Neutrophil (primary cell): ENCODE results near the gene NPPB.
"Not testable (repeated sequence)": the region's sequence is repeated elsewhere in the genome, so short reads cannot be mapped to it uniquely, and the experiment has no call there.

Experiments
- H3K27ac ChIP-seq: fragments of 200-600 bp; sonication (generic); 2 replicates; pipeline ENCODE4 v1.5.1; 2016; ENCODE audit warnings: mild to moderate bottlenecking, moderate library complexity
- H3K27me3 ChIP-seq: fragments of 200-600 bp; sonication (generic); 2 replicates; pipeline ENCODE4 v1.6.0; 2016; ENCODE audit warnings: mild to moderate bottlenecking
- H3K36me3 ChIP-seq: fragments of 200-600 bp; sonication (generic); 2 replicates; pipeline ENCODE4 v1.5.1; 2017
- H3K4me1 ChIP-seq, 2 experiments: fragments of 200-600 bp in 1 of 2; sonication (generic) in 1 of 2; 1 replicate in 1 of 2; 2 replicates in 1 of 2; pipeline versions ENCODE4 v1.5.1 to v1.6.1; 2013 to 2016; ENCODE audit warnings: low read depth in 1 of 2, low read length in 1 of 2, mild to moderate bottlenecking in 1 of 2, moderate library complexity in 1 of 2; ENCODE audit not compliant: control insufficient read depth in 1 of 2, insufficient read depth in 1 of 2
- H3K4me3 ChIP-seq, 2 experiments: fragments of 200-600 bp in 1 of 2; sonication (generic) in 1 of 2; 1 replicate in 1 of 2; 2 replicates in 1 of 2; pipeline ENCODE4 v1.5.1; 2013 to 2016; ENCODE audit warnings: low read depth in 1 of 2, low read length in 1 of 2, mild to moderate bottlenecking in 1 of 2, moderate library complexity in 1 of 2
- H3K9me3 ChIP-seq: fragments of 200-600 bp; sonication (generic); 2 replicates; pipeline ENCODE4 v1.5.1; 2016
- CTCF ChIP-seq: fragments of 200-600 bp; sonication (generic); IDR thresholded peaks from 2 replicates; pipeline ENCODE4 v1.5.1; 2016; ENCODE audit warnings: antibody characterized with exemption

The NPPB gene

DNA sequence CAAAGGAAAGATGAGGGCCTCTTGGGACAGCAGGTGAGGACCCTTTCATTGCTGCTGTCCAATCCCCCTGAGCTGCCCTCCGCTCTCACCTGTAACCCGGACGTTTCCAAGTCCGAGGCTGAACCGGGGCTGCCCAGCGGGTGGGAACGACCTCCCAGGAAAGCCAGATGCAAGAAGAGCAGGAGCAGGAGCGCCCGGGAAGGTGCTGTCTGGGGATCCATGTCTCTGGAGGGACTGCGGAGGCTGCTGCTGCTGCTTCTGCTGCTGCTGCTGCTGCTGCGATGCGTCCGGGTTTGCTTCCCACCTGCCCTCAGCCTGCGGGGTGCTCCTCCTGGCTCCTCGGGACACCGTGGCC is at the start of gene NPPB:
TSS of gene NPPB (minus strand) at position 333 of the 355 bp plus-strand sequence. CDS start at position 221, 112 bp downstream.
- no peaks in the 10 kb centered on the region for H3K36me3 ChIP-seq
- peaks cover 70% of the 10 kb centered on the region for H3K27me3 ChIP-seq
- H3K4me1 ChIP-seq, result no peaks in the 10 kb centered on the region
- no peak within 1 kb of the TSS for H3K27ac ChIP-seq
- no peaks in the 10 kb centered on the region for H3K9me3 ChIP-seq
- no peak within 1 kb of the TSS for H3K4me3 ChIP-seq
- TF ChIP-seq CTCF, result no peak

DNA sequence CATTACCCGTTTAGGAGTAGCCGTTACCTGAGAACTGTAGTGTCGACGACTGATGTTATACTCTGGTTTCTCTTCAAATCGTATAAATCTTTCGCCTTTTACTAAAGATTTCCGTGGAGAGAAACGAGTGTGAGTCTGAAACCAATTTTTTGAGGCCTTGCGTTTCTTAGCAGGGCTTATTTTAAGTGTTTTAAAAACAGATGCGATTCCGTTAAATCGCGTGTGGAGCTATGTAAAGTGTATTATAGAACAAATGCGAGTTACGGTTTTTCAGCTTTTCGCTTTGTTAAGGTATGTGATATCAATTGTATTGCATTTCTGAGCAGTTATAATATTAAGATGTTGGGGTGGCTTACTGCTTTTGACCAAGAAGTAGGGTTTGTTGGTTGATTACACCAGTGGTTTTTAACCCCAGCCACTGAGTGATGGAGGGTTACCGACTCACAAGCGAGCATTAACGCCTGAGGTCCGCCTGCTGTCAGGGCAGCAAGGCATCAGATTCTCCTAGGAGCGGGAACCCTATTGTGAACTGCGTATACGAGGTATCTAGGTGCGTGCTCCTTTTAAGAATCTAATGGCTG is 49.4 kb upstream of the NPPB start:
- Histone ChIP-seq H3K4me3 (peak overlapping the region; percentile 64 to 80), H3K27me3 (no peaks in the 10 kb centered on the region), H3K9me3 (no peaks in the 10 kb centered on the region), H3K27ac (peak overlapping the region; percentile 95), H3K4me1 (peaks cover 16 to 21% of the 10 kb centered on the region in 2 experiments), H3K36me3 (no peaks in the 10 kb centered on the region)
- no peak for TF ChIP-seq CTCF

DNA sequence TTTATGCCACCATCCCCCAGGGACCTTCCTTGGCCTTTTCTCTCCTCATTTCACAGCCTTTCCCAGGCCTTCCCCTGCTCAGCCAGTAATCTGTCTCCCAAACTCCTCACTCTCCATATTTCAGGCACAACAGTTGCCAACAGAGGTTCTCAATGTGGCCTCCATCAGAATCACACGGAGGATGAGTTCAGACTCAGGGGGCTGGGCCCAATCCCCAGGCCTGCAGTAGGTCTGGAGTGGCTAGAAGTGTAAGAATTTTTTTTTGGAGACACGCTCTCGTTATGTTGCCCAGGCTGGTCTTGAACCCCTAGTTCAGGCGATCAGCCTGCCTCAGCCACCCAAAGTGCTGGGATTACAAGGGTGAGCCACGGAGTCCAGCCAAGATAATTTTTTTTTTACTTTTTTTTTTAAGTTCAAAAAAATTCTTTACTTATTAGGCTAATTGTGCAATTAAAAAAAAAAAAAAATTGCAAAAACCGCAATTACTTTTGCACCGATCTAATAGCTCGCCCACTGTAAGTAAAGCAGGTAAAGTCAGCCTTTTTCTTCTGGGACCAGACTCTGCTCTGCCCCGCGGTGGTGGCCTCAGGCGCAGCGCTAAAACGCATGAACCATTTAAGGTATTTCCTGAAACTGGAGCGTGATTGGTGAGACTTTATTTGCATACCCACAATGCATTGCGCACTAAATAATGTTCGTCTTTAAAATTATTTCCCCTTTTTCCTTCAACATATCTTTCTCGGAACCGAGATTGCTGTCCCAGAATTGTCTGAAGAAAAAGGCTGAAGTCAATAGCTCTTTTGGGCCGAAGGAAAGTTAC is 48.7 kb upstream of the NPPB start:
- Histone ChIP-seq H3K27ac (peak overlapping the region; percentile 95), H3K9me3 (no peaks in the 10 kb centered on the region), H3K27me3 (peaks cover under 1% of the 10 kb centered on the region), H3K36me3 (no peaks in the 10 kb centered on the region), H3K4me1 (peaks cover 16 to 21% of the 10 kb centered on the region in 2 experiments), H3K4me3 (peak overlapping the region; percentile 64 to 80)
- peak; percentile 96 for TF ChIP-seq CTCF

- H3K27me3 ChIP-seq, result peaks cover 4% of the 10 kb centered on the region
- H3K4me1 ChIP-seq, result peaks cover 16 to 21% of the 10 kb centered on the region in 2 experiments
- no peaks in the 10 kb centered on the region for H3K9me3 ChIP-seq
- H3K36me3 ChIP-seq, result no peaks in the 10 kb centered on the region
- peak overlapping the region; percentile 95 for H3K27ac ChIP-seq
- TF ChIP-seq CTCF, result no peak
- H3K4me3 ChIP-seq, result no peak overlapping the region
These were observed 48.1 kb upstream of the NPPB start for GRCh38 chr1:11906870-11907269.

GRCh38 chr1:11904978-11905377 is 46.2 kb upstream of the NPPB start:
- H3K9me3 ChIP-seq, result no peaks in the 10 kb centered on the region
- no peak overlapping the region for H3K4me3 ChIP-seq
- H3K36me3 ChIP-seq, result no peaks in the 10 kb centered on the region
- H3K27me3 ChIP-seq, result peaks cover 21% of the 10 kb centered on the region
- H3K4me1 ChIP-seq, result peaks cover 15 to 20% of the 10 kb centered on the region in 2 experiments
- no peak overlapping the region for H3K27ac ChIP-seq
- no peak for TF ChIP-seq CTCF

DNA sequence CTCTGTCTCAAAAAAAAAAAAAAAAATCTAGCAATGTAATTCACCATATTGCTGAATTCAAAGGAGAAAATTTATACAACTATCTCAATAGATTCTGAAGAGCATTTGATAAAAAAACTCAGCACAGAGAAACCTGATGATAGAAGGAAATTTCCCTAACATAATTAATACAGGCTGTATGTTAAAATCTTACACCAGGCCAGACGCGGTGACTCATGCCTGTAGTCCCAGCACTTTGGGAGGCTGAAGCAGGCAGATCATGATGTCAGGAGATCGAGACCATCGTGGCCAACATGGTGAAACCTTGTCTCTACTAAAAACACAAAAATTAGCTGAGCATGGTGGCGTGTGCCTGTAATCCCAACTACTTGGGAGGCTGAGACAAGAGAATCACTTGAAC is 45.4 kb upstream of the NPPB start:
- not testable (repeated sequence) for H3K27ac ChIP-seq, H3K36me3 ChIP-seq, H3K9me3 ChIP-seq, H3K4me3 ChIP-seq
- Histone ChIP-seq H3K4me1 (peaks cover 10 to 13% of the 10 kb centered on the region in 2 experiments), H3K27me3 (peaks cover 29% of the 10 kb centered on the region)
